ENCODE results near the gene ANXA4.

ANXA4 gene

DNA sequence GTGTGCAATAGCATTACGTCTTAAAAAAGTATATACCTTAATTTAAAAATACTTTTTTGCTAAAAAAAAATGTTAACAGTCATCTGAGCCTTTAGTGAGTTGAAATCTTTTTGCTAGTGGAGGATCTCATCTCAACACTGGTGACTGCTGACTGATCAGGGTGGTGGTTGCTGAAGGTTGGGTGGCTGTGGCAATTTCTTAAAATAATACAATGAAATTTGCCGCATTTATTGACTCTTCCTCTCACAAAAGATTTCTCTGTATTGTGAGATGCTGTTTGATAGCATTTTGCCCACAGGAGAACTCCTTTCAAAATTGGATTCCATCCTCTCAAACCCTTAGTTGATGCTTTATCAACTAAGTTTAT, 46.1 kb upstream of the ANXA4 start:
- TF ChIP-seq CTCF (IDR thresholded peaks at IDR 0.05; ENCODE audit: low read depth, low read length, missing control alignments): no peak
- no peaks in the 10 kb centered on the region for H3K27me3 ChIP-seq (replicated peaks)
- H3K36me3 ChIP-seq (replicated peaks): no peaks in the 10 kb centered on the region
- no peak overlapping the region for H3K4me3 ChIP-seq (ENCODE audit: low read depth, low read length)
- no peak for DNase-seq
- in situ Hi-C loops (cut with HindIII; ENCODE audit: low pct_ligation_motif_present, low sequenced_read_pairs): no loop called here
- H3K27ac ChIP-seq: peak overlapping the region; percentile 3

GRCh38 chr2:69700381-69700780, 41.6 kb upstream of the ANXA4 start:
- in situ Hi-C loops (cut with HindIII; ENCODE audit: low pct_ligation_motif_present, low sequenced_read_pairs): no loop called here
- no peaks in the 10 kb centered on the region for H3K36me3 ChIP-seq (replicated peaks)
- no peak for DNase-seq
- TF ChIP-seq CTCF (IDR thresholded peaks at IDR 0.05; ENCODE audit: low read depth, low read length, missing control alignments): no peak
- no peak overlapping the region for H3K4me3 ChIP-seq (ENCODE audit: low read depth, low read length)
- no peak overlapping the region for H3K27ac ChIP-seq
- H3K27me3 ChIP-seq (replicated peaks): no peaks in the 10 kb centered on the region

DNA sequence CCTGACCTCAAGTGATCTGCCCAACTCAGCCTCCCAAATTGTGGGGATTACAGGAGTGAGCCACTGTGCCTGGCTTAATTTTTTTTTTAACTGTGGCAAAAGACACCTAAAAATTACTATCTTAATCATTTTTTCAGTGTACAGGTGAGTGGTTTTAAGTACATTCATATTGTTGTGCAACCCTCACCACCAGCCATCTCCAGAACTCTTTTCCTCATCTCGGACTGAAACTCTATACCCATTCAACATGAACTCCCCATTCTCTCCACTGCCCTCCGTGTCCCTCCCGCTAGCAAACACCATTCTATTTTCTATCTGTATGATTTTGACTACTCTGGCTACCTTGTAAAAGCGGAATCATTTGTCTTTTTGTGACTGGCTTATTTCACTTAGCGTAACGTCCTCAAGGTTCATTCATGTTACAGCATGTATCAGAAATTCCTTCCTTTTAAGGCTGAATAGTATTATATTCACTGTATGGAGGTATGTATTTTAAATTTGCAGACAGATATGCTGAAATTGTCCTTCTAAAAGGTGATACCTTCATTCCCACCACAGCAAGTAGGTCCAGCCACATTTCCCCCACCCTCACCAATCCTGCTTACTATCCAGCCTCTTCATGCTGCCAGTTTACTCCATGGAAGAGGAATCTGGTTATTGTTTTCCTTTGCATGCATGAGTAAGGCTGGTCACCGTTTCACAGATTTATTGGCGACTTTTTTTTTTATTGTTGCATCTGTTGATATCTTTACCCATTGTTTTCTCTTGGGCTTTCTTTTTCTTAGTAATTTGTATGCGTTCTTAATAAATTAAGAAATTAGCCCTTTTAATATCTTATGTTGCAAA, 40.6 kb upstream of the ANXA4 start:
- Histone ChIP-seq H3K4me3 (ENCODE audit: low read depth, low read length) (no peak overlapping the region), H3K36me3 (replicated peaks) (no peaks in the 10 kb centered on the region), H3K27me3 (replicated peaks) (no peaks in the 10 kb centered on the region), H3K27ac (no peak overlapping the region)
- DNase-seq: peak; percentile 6
- no peak for TF ChIP-seq CTCF (IDR thresholded peaks at IDR 0.05; ENCODE audit: low read depth, low read length, missing control alignments)
- in situ Hi-C loops (cut with HindIII; ENCODE audit: low pct_ligation_motif_present, low sequenced_read_pairs): no loop called here

GRCh38 chr2:69703189-69703588, 38.7 kb upstream of the ANXA4 start:
- no peak overlapping the region for H3K4me3 ChIP-seq (ENCODE audit: low read depth, low read length)
- no peaks in the 10 kb centered on the region for H3K27me3 ChIP-seq (replicated peaks)
- TF ChIP-seq CTCF (IDR thresholded peaks at IDR 0.05; ENCODE audit: low read depth, low read length, missing control alignments): no peak
- in situ Hi-C loops (cut with HindIII; ENCODE audit: low pct_ligation_motif_present, low sequenced_read_pairs): no loop called here
- H3K36me3 ChIP-seq (replicated peaks): no peaks in the 10 kb centered on the region
- no peak overlapping the region for H3K27ac ChIP-seq
- no peak for DNase-seq

GRCh38 chr2:69704446-69704845, 37.5 kb upstream of the ANXA4 start:
- in situ Hi-C loops (cut with HindIII; ENCODE audit: low pct_ligation_motif_present, low sequenced_read_pairs): no loop called here
- no peak for DNase-seq
- no peak overlapping the region for H3K4me3 ChIP-seq (ENCODE audit: low read depth, low read length)
- H3K27ac ChIP-seq: no peak overlapping the region
- no peaks in the 10 kb centered on the region for H3K27me3 ChIP-seq (replicated peaks)
- TF ChIP-seq CTCF (IDR thresholded peaks at IDR 0.05; ENCODE audit: low read depth, low read length, missing control alignments): no peak
- no peaks in the 10 kb centered on the region for H3K36me3 ChIP-seq (replicated peaks)

DNA sequence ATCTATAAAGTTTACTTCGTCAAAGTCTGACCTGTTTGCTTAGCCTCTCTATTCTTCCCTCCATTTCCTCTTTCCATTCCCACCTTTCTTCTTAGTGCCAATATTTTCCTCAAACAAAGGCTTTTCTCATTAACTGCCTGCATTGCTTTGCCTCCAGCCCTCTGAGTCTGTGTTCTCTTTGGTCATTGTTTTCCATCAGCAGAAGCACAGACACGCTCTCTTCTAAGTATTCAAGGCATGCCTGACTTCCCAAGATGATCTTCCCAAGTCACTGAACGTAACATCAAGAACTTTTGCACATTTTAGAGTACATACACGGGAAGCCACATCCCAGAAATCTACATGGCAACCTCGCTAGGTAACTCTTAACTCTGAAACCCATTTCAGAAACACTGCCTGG, 32.6 kb upstream of the ANXA4 start:
- DNase-seq: no peak
- TF ChIP-seq CTCF (IDR thresholded peaks at IDR 0.05; ENCODE audit: low read depth, low read length, missing control alignments): no peak
- in situ Hi-C loops (cut with HindIII; ENCODE audit: low pct_ligation_motif_present, low sequenced_read_pairs): no loop called here
- no peaks in the 10 kb centered on the region for H3K27me3 ChIP-seq (replicated peaks)
- H3K36me3 ChIP-seq (replicated peaks): no peaks in the 10 kb centered on the region
- H3K4me3 ChIP-seq (ENCODE audit: low read depth, low read length): no peak overlapping the region
- no peak overlapping the region for H3K27ac ChIP-seq

Measured in brain microvascular endothelial cell (primary cell).